Uterus (tissue), 2 donors: ENCODE data around the gene FADD.

Source experiments
- CTCF ChIP-seq, 4 experiments: fragments of 200-600 bp in 2 of 4; fragments of 450-650 bp in 2 of 4; sonication (generic) in 2 of 4; IDR thresholded peaks; one replicate each; pipeline ENCODE4 v1.5.1; 2016 to 2019; ENCODE audit warnings: antibody characterized with exemption in 4 of 4, mild to moderate bottlenecking in 2 of 4, moderate library complexity in 1 of 4
- POLR2A ChIP-seq, 2 donors: fragments of 450-650 bp; IDR thresholded peaks; one replicate each; pipeline ENCODE4 v1.6.1; 2016; ENCODE audit warnings: antibody characterized with exemption in 2 of 2, mild to moderate bottlenecking in 1 of 2, moderate library complexity in 1 of 2

GRCh38 chr11:70206226-70206981, 3.3 kb downstream of the FADD start:
- TF ChIP-seq CTCF (IDR thresholded peaks at IDR 0.05) (no peak), POLR2A (IDR thresholded peaks at IDR 0.05) (no peak)
